NB4 (cell line): ENCODE results near the gene TOGARAM2.
"Not testable (repeated sequence)": the region's sequence is repeated elsewhere in the genome, so short reads cannot be mapped to it uniquely, and the experiment has no call there.

ENCODE experiments used
- DNase-seq: peaks from one replicate; pipeline ENCODE4 v3.0.0; 2010; ENCODE audit warnings: low read depth
- H3K4me3 ChIP-seq: one replicate; pipeline ENCODE4 v1.5.1; 2011; ENCODE audit warnings: mild to moderate bottlenecking, low read depth, low read length, moderate library complexity
- MAX ChIP-seq: IDR thresholded peaks from 2 replicates; pipeline ENCODE4 v1.6.1; 2011; ENCODE audit warnings: low read depth, low read length
- MYC ChIP-seq: IDR thresholded peaks from 2 replicates; pipeline ENCODE4 v1.6.1; 2011; ENCODE audit warnings: low read depth, low read length
- POLR2A ChIP-seq: IDR thresholded peaks from 2 replicates; pipeline ENCODE4 v1.6.1; 2011; ENCODE audit warnings: mild to moderate bottlenecking; ENCODE audit not compliant: insufficient read length; ENCODE audit errors: extremely low read depth
- TF ChIP-seq, protein P1 (sequence below): IDR thresholded peaks from one replicate; pipeline ENCODE4 v1.5.1; 2012; ENCODE audit warnings: low read depth, low read length

The TOGARAM2 gene

GRCh38 chr2:28972778-28973335, 8.2 kb upstream of the TOGARAM2 start:
- H3K4me3 ChIP-seq, result no peak overlapping the region
- no peak for DNase-seq
- TF ChIP-seq, protein P1, sequence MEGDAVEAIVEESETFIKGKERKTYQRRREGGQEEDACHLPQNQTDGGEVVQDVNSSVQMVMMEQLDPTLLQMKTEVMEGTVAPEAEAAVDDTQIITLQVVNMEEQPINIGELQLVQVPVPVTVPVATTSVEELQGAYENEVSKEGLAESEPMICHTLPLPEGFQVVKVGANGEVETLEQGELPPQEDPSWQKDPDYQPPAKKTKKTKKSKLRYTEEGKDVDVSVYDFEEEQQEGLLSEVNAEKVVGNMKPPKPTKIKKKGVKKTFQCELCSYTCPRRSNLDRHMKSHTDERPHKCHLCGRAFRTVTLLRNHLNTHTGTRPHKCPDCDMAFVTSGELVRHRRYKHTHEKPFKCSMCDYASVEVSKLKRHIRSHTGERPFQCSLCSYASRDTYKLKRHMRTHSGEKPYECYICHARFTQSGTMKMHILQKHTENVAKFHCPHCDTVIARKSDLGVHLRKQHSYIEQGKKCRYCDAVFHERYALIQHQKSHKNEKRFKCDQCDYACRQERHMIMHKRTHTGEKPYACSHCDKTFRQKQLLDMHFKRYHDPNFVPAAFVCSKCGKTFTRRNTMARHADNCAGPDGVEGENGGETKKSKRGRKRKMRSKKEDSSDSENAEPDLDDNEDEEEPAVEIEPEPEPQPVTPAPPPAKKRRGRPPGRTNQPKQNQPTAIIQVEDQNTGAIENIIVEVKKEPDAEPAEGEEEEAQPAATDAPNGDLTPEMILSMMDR, result no peak
- TF ChIP-seq MYC (no peak), MAX (no peak), POLR2A (no peak)

- no peak for DNase-seq
- no peak overlapping the region for H3K4me3 ChIP-seq
- TF ChIP-seq POLR2A (no peak), MYC (no peak), MAX (no peak)
- TF ChIP-seq, protein P1, result no peak
Measured at GRCh38 chr2:28974252-28974651, 6.8 kb upstream of the TOGARAM2 start.

DNA sequence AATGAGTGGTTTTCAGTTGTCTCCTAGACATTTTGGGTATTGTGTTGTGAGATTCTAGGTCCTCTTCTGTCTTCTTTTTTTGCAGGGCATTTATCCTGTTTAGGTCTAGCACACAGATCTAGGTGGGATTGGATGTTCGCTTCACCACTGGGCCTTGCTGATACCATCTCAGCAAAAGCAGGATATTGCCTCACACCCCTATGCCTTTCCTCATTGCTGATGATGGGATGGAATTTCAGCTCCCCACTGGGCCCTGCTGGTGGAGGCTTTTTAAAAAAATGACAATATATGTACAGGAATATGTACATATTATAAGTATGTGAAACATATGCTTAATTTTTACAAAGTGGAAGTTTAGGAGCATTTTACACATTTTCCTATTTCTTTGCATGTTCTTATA, 5.4 kb upstream of the TOGARAM2 start:
- no peak for TF ChIP-seq POLR2A
- TF ChIP-seq MAX, result no peak
- TF ChIP-seq, protein P1, result no peak
- TF ChIP-seq MYC, result no peak
- H3K4me3 ChIP-seq, result no peak overlapping the region
- DNase-seq, result peak; percentile 59

- DNase-seq, result no peak
Measured at GRCh38 chr2:28976584-28976983, 4.5 kb upstream of the TOGARAM2 start.

GRCh38 chr2:28977176-28977875, 3.8 kb upstream of the TOGARAM2 start:
- H3K4me3 ChIP-seq, result no peak overlapping the region
- TF ChIP-seq, protein P1, result no peak
- TF ChIP-seq MYC (no peak), POLR2A (no peak), MAX (no peak)

More at GRCh38 chr2:28976584-28976983, 4.5 kb upstream of the TOGARAM2 start:
- H3K4me3 ChIP-seq, result no peak overlapping the region
- no peak for TF ChIP-seq MAX
- TF ChIP-seq, protein P1, result no peak
- TF ChIP-seq MYC, result no peak
- no peak for TF ChIP-seq POLR2A

GRCh38 chr2:28978001-28978400, 3.1 kb upstream of the TOGARAM2 start:
- DNase-seq, H3K4me3 ChIP-seq: not testable (repeated sequence)

More at GRCh38 chr2:28977176-28977875, 3.8 kb upstream of the TOGARAM2 start:
- no peak for DNase-seq
